ENCODE data around the gene RFX1. TPM values are rescaled to one million over a fixed set of nuclear protein-coding genes. Genes with fewer than 3 reads are reported as not detected.

The RFX1 gene
- total and polyA plus RNA-seq, 2 of the 13 experiments (the other 11 are each of a cell fraction or from before 2014, with no cell fraction given), result 1.1 to 1.3 TPM

DNA sequence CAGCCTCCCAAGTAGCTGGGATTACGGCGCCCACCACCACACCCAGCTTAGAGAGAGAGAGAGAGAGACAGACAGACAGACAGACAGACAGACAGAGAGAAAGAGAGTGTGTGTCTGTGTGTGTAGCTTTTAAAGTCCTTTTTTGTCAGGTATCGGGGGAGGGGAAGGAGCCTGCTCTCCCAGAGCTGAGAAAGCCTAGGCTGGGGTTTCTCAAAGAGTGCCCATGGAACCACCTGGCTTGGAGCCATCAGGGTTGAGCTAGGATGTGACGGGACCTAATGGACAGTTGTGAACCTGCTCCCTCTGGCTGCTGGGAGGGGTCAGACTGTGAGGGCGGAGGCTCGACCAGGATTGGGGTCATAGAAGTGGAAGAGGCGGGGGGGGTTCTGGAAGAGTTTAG is 16.6 kb downstream of the RFX1 start (continued):
- TF ChIP-seq ZNF850 (CRISPR knock-in tag; conservative IDR thresholded peaks at IDR 0.05) (no peak), ZNF460 (CRISPR knock-in tag; IDR thresholded peaks at IDR 0.05; ENCODE audit: borderline replicate concordance) (no peak)

DNA sequence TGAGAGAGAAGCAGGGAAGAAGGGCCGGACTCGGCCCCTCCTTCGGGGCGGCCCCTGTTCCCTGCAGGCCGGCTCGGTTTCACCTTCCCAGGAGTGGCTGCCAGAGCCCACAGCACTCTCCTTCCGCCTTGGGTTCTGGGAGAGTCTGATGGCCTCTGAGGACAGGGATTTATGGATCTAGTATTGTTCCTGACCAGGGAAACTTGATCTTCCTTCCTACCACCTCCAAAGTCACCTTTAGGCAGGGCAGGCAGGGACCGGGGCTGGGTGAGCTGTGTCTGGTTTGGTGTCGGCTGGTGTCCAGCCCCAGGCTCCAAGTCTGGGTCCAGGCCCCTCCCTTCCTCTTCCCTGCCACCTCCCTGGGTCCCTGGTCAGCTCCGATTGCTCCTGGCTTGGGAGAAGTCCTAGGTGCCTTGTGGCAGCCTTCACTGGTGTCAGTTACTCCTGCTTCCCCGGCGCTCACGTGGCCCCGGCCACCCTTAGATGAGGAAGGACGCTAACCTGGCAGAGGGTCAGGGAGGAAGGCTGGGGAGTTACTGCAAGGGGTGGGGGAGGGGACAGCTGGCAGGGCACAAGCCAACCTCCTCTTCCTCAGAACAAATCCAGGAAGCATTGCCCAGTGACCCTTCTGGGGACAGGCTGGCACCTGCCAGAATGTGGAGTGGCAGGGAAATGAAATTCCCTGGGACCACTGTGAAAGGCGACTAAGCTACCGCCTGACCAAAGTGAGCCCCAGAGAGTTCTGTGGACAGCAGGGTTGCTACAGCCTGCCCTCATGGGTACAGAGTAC is 18.8 kb downstream of the RFX1 start:
- intact Hi-C loops (cut with micrococcal nuclease; ENCODE audit: unreplicated experiment), result no loop called here
- H3K79me2 ChIP-seq (ENCODE audit: insufficient read depth, low read length), result no peaks in the 10 kb centered on the region
- ATAC-seq, result no peak
- H2AFZ ChIP-seq (ENCODE audit: low read length), result no peak overlapping the region
- H3K9me3 ChIP-seq (ENCODE audit: low read length), result no peaks in the 10 kb centered on the region
- no peak for FAIRE-seq
- no peak overlapping the region for H3K4me3 ChIP-seq (replicated peaks in 1 of 3; ENCODE audit: insufficient read depth in 1 of 3, low read depth in 2 of 3, low read length in 3 of 3)
- peaks cover 8 to 20% of the 10 kb centered on the region in 2 experiments; a peak in 4 of 5 replicates for H3K36me3 ChIP-seq (replicated peaks in 1 of 2; ENCODE audit: control insufficient read depth in 1 of 2, insufficient read depth in 2 of 2, low read length in 2 of 2)
- no peaks in the 10 kb centered on the region for H4K20me1 ChIP-seq (ENCODE audit: insufficient read depth, low read length)
- H3K27ac ChIP-seq (ENCODE audit: extremely low read length, insufficient read depth, low read length), result no peak overlapping the region
- H3K4me2 ChIP-seq (ENCODE audit: low read depth, low read length), result no peak overlapping the region
- 98% methylated on average over 13 of the region's 17 CpGs for WGBS (ENCODE audit: low lambda C conversion rate)
- no peak for DNase-seq (ENCODE audit: low spot score)
- BruUV-seq (replicated peaks), result no TSS peak
- in situ Hi-C loops (cut with HindIII; ENCODE audit: extremely low pct_ligation_motif_present, low pct_unique_long_range_greater_than_20kb), result no loop called here
- ChIA-PET POLR2A (no interaction called here), CTCF (ENCODE audit: low intra/inter-chr PET ratio, low total read pairs) (no interaction called here)
- H3K4me1 ChIP-seq (ENCODE audit: insufficient read depth, low read length), result peaks cover 35% of the 10 kb centered on the region
- no peaks in the 10 kb centered on the region for H3K27me3 ChIP-seq (ENCODE audit: control insufficient read depth in 1 of 2, insufficient read depth in 2 of 2, low read length in 2 of 2)
- TF ChIP-seq IRX3 (CRISPR knock-in tag; IDR thresholded peaks at IDR 0.05; ENCODE audit: borderline replicate concordance, low read depth) (no peak), ZNF7 (CRISPR knock-in tag; IDR thresholded peaks at IDR 0.05) (no peak), BRF2 (CRISPR knock-in tag; IDR thresholded peaks at IDR 0.05) (no peak), MED13 (CRISPR knock-in tag; IDR thresholded peaks at IDR 0.05) (no peak), SETDB1 (CRISPR knock-in tag; IDR thresholded peaks at IDR 0.05; ENCODE audit: borderline replicate concordance) (no peak), ZNF317 (CRISPR knock-in tag; IDR thresholded peaks at IDR 0.05) (no peak)
- no peak overlapping the region for H3K9ac ChIP-seq (ENCODE audit: insufficient read depth, low read depth, low read length)
